H9 (cell line): ENCODE measurements around the gene GCG. TPM values are rescaled to one million over a fixed set of nuclear protein-coding genes. Genes with fewer than 3 reads are reported as not detected.

Source experiments
- DNase-seq: peaks from one replicate; pipeline ENCODE4 v3.0.0-alpha.2; 2017
- H2AFZ ChIP-seq: one replicate; pipeline ENCODE4 v1.6.1; 2013; ENCODE audit warnings: mild to moderate bottlenecking, low read length, control low read depth, moderate library complexity
- H2AK5ac ChIP-seq: 2 replicates; pipeline ENCODE4 v1.6.1; 2013; ENCODE audit warnings: low read length, control low read depth, mixed read lengths; ENCODE audit not compliant: insufficient read length
- H2BK120ac ChIP-seq: one replicate; pipeline ENCODE4 v1.6.1; 2013; ENCODE audit warnings: low read depth, mild to moderate bottlenecking, low read length, control low read depth, inconsistent platforms; ENCODE audit not compliant: poor library complexity, severe bottlenecking
- H2BK12ac ChIP-seq: 2 replicates; pipeline ENCODE4 v1.6.1; 2013; ENCODE audit warnings: low read length, control low read depth, mixed read lengths, low read depth; ENCODE audit not compliant: insufficient read length
- H2BK15ac ChIP-seq: 2 replicates; pipeline ENCODE4 v1.6.1; 2013; ENCODE audit warnings: low read depth, low read length, control low read depth
- H2BK20ac ChIP-seq: one replicate; pipeline ENCODE4 v1.6.1; 2013; ENCODE audit warnings: low read depth, mild to moderate bottlenecking, low read length, control low read depth, inconsistent platforms; ENCODE audit not compliant: poor library complexity, severe bottlenecking
- H2BK5ac ChIP-seq: 2 replicates; pipeline ENCODE4 v1.6.1; 2013; ENCODE audit warnings: low read length, control low read depth, mixed read lengths; ENCODE audit not compliant: insufficient read length
- H3K14ac ChIP-seq: 2 replicates; pipeline ENCODE4 v1.6.1; 2013; ENCODE audit warnings: low read length, control low read depth; ENCODE audit not compliant: insufficient read depth
- H3K18ac ChIP-seq: 2 replicates; pipeline ENCODE4 v1.6.1; 2013; ENCODE audit warnings: low read depth, mild to moderate bottlenecking, mixed read lengths, low read length, control low read depth; ENCODE audit not compliant: insufficient read length
- H3K23ac ChIP-seq: 2 replicates; pipeline ENCODE4 v1.6.1; 2013; ENCODE audit warnings: low read length, control low read depth, mixed read lengths, low read depth; ENCODE audit not compliant: insufficient read length
- H3K23me2 ChIP-seq: 2 replicates; pipeline ENCODE4 v1.6.1; 2013; ENCODE audit warnings: low read depth, mild to moderate bottlenecking, mixed read lengths, low read length, control low read depth; ENCODE audit not compliant: insufficient read length, poor library complexity, severe bottlenecking
- H3K27ac ChIP-seq: 2 replicates; pipeline ENCODE4 v1.5.1; 2013; ENCODE audit warnings: low read length, control low read depth, mixed read lengths, low read depth; ENCODE audit not compliant: insufficient read length
- H3K27me3 ChIP-seq: 2 replicates; pipeline ENCODE4 v1.6.1; 2013; ENCODE audit warnings: low read length, control low read depth, inconsistent platforms; ENCODE audit not compliant: insufficient read depth
- H3K4ac ChIP-seq: 2 replicates; pipeline ENCODE4 v1.6.1; 2013; ENCODE audit warnings: low read depth, mild to moderate bottlenecking, control low read depth, inconsistent platforms, low read length, moderate library complexity
- H3K4me1 ChIP-seq: 2 replicates; pipeline ENCODE4 v1.6.1; 2013; ENCODE audit warnings: low read length, control low read depth, inconsistent platforms; ENCODE audit not compliant: insufficient read depth
- H3K4me2 ChIP-seq: 2 replicates; pipeline ENCODE4 v1.6.1; 2013; ENCODE audit warnings: low read length, control low read depth, mixed read lengths; ENCODE audit not compliant: insufficient read length, insufficient read depth
- H3K56ac ChIP-seq: 2 replicates; pipeline ENCODE4 v1.6.1; 2013; ENCODE audit warnings: low read depth, mild to moderate bottlenecking, mixed read lengths, low read length, control low read depth; ENCODE audit not compliant: insufficient read length
- H3K79me1 ChIP-seq: 2 replicates; pipeline ENCODE4 v1.6.1; 2013; ENCODE audit warnings: low read depth, mild to moderate bottlenecking, moderate library complexity, low read length, control low read depth, inconsistent platforms; ENCODE audit not compliant: insufficient read depth, poor library complexity, severe bottlenecking
- H3K79me2 ChIP-seq: 2 replicates; pipeline ENCODE4 v1.6.1; 2013; ENCODE audit warnings: low read length, control low read depth, inconsistent platforms; ENCODE audit not compliant: insufficient read depth
- H3K9ac ChIP-seq: 2 replicates; pipeline ENCODE4 v1.6.1; 2013; ENCODE audit warnings: low read length, control low read depth, mixed read lengths; ENCODE audit not compliant: insufficient read length; ENCODE audit errors: extremely low read depth
- H3K9me3 ChIP-seq: one replicate; pipeline ENCODE4 v1.6.1; 2013; ENCODE audit warnings: low read depth, low read length, inconsistent platforms; ENCODE audit not compliant: control insufficient read depth
- H3T11ph ChIP-seq: one replicate; pipeline ENCODE4 v1.6.1; 2013; ENCODE audit warnings: mild to moderate bottlenecking, low read length, control low read depth, inconsistent platforms
- H4K20me1 ChIP-seq: one replicate; pipeline ENCODE4 v1.6.1; 2013; ENCODE audit not compliant: control insufficient read depth, insufficient read length, insufficient read depth
- H4K5ac ChIP-seq: 2 replicates; pipeline ENCODE4 v1.6.1; 2013; ENCODE audit warnings: low read depth, mild to moderate bottlenecking, mixed read lengths, low read length, control low read depth; ENCODE audit not compliant: insufficient read length
- H4K8ac ChIP-seq: replicated peaks from 2 replicates; pipeline ENCODE4 v1.6.1; 2013; ENCODE audit warnings: low read length, control low read depth, mixed read lengths, low read depth; ENCODE audit not compliant: insufficient read length
- H4K91ac ChIP-seq: 2 replicates; pipeline ENCODE4 v1.6.1; 2013; ENCODE audit warnings: low read depth, mild to moderate bottlenecking, moderate library complexity, mixed read lengths, low read length, control low read depth; ENCODE audit not compliant: insufficient read length
- H3K27ac Mint-ChIP-seq, 3 experiments: 2 replicates in 2 of 3; 3 replicates in 1 of 3; pipeline ENCODE4 v1.8.0; 2020 to 2021; ENCODE audit warnings: mixed read lengths in 3 of 3, mild to moderate bottlenecking in 1 of 3, moderate library complexity in 1 of 3
- H3K27me3 Mint-ChIP-seq: 2 replicates; pipeline ENCODE4 v1.8.0; 2021; ENCODE audit warnings: low read depth, mild to moderate bottlenecking, moderate library complexity, mixed read lengths
- H3K36me3 Mint-ChIP-seq, 3 experiments: 2 replicates in 2 of 3; 3 replicates in 1 of 3; pipeline ENCODE4 v1.8.0; 2020 to 2021; ENCODE audit warnings: low read depth in 3 of 3, mixed read lengths in 3 of 3; ENCODE audit not compliant: insufficient read depth in 1 of 3
- H3K4me1 Mint-ChIP-seq, 2 experiments: 2 replicates each; pipeline ENCODE4 v1.8.0; 2020; ENCODE audit warnings: mixed read lengths in 2 of 2
- H3K4me3 Mint-ChIP-seq, 2 experiments: 2 replicates in 1 of 2; 3 replicates in 1 of 2; pipeline ENCODE4 v1.8.0; 2020 to 2021; ENCODE audit warnings: mild to moderate bottlenecking in 2 of 2, mixed read lengths in 2 of 2, moderate library complexity in 1 of 2
- H3K9me3 Mint-ChIP-seq, 2 experiments: 2 replicates in 1 of 2; 3 replicates in 1 of 2; pipeline ENCODE4 v1.8.0; 2020; ENCODE audit warnings: mild to moderate bottlenecking in 2 of 2, mixed read lengths in 2 of 2, moderate library complexity in 1 of 2
- CTCF ChIP-seq: fragments of 200-600 bp; sonication (generic); conservative IDR thresholded peaks from 3 replicates; pipeline ENCODE4 v1.8.0; 2021; ENCODE audit warnings: antibody characterized with exemption, mild to moderate bottlenecking
- WGBS: extraction: QIAGEN DNeasy Blood & Tissue Kit; methylation state at CpG from one replicate; pipeline ENCODE4 v1.1.7; 2013; ENCODE audit warnings: missing lambda C conversion rate, low lambda C conversion rate, mixed read lengths; ENCODE audit not compliant: insufficient read length; ENCODE audit errors: extremely low coverage; 5-methylcytosine and 5-hydroxymethylcytosine counted together
- total RNA-seq: library from RNA; stranded (reverse); gene quantifications from 2 replicates; pipeline ENCODE4 v1.2.1, GENCODE V29; 2021

Gene GCG
- total RNA-seq, 1 experiment from 2014 or later: not detected

GRCh38 chr2:162172802-162173370, 20.8 kb upstream of the GCG start:
- H2BK20ac ChIP-seq: no peak overlapping the region
- no peaks in the 10 kb centered on the region for H3K79me1 ChIP-seq
- no peaks in the 10 kb centered on the region for H3K27me3 ChIP-seq
- no peaks in the 10 kb centered on the region for H3K9me3 ChIP-seq
- H3K27ac ChIP-seq: no peak overlapping the region
- no peak overlapping the region for H3K56ac ChIP-seq
- no peak overlapping the region for H2BK5ac ChIP-seq
- no peak for DNase-seq
- H3K23ac ChIP-seq: no peak overlapping the region
- no peak overlapping the region for H4K91ac ChIP-seq
- no peak overlapping the region for H3K9ac ChIP-seq
- H4K8ac ChIP-seq: no peak overlapping the region
- H3K4me2 ChIP-seq: no peak overlapping the region
- H3K36me3 Mint-ChIP-seq: no peaks in the 10 kb centered on the region
- no CpG with 5 or more reads among the region's 1 CpG for WGBS
- H2BK12ac ChIP-seq: no peak overlapping the region
- H3K9me3 Mint-ChIP-seq: no peaks in the 10 kb centered on the region
- H3T11ph ChIP-seq: no peak overlapping the region
- no peak overlapping the region for H3K4me3 Mint-ChIP-seq
- H2BK15ac ChIP-seq: no peak overlapping the region
- H4K20me1 ChIP-seq: no peaks in the 10 kb centered on the region
- no peak overlapping the region for H2BK120ac ChIP-seq
- H3K27ac Mint-ChIP-seq: no peak overlapping the region
- TF ChIP-seq CTCF: no peak
- H3K4me1 ChIP-seq: 0 out of 2 replicates have a peak, but pooled peaks cover 2% of the 10 kb centered on the region
- no peak overlapping the region for H3K18ac ChIP-seq
- peaks cover 11 to 12% of the 10 kb centered on the region in 2 experiments; a peak in 3 of 4 replicates for H3K4me1 Mint-ChIP-seq
- H2AFZ ChIP-seq: no peak overlapping the region
- H3K27me3 Mint-ChIP-seq: no peaks in the 10 kb centered on the region
- no peak overlapping the region for H3K4ac ChIP-seq
- H4K5ac ChIP-seq: no peak overlapping the region
- H3K23me2 ChIP-seq: no peaks in the 10 kb centered on the region
- no peak overlapping the region for H2AK5ac ChIP-seq
- H3K79me2 ChIP-seq: no peaks in the 10 kb centered on the region
- H3K14ac ChIP-seq: no peak overlapping the region
